CD4-positive, CD25-positive, alpha-beta regulatory T cell (primary cell): ENCODE results near the gene ZFP36L1. TPM values are rescaled to one million over a fixed set of nuclear protein-coding genes. Genes with fewer than 3 reads are reported as not detected.

ENCODE experiments used
- ATAC-seq, 2 donors: fragments of 150-1000 bp; cut with Tn5 transposase; one replicate each; pipeline ENCODE4 v1.10.0; 2021; ENCODE audit warnings: low read depth in 2 of 2, moderate number of reproducible peaks in 2 of 2, moderate library complexity in 1 of 2
- DNase-seq, 3 donors: peaks; one replicate each; pipeline versions ENCODE4 v3.0.0 to v3.0.0-alpha.2; 2012 to 2022; ENCODE audit warnings: mixed read lengths in 1 of 3
- H3K27ac ChIP-seq: one replicate; pipeline ENCODE4 v1.7.0; 2013; ENCODE audit warnings: mild to moderate bottlenecking, low read length; ENCODE audit not compliant: insufficient read depth, poor library complexity, severe bottlenecking
- H3K27me3 ChIP-seq: one replicate; pipeline ENCODE4 v1.7.0; 2013; ENCODE audit warnings: low read length; ENCODE audit not compliant: control insufficient read depth, insufficient read depth
- H3K36me3 ChIP-seq: one replicate; pipeline ENCODE4 v1.7.0; 2013; ENCODE audit warnings: mild to moderate bottlenecking, low read length, moderate library complexity; ENCODE audit not compliant: control insufficient read depth, insufficient read depth
- H3K4me1 ChIP-seq: 2 replicates; pipeline ENCODE4 v1.7.0; 2013; ENCODE audit warnings: mild to moderate bottlenecking, low read length; ENCODE audit not compliant: insufficient read depth, control insufficient read depth, poor library complexity, severe bottlenecking
- H3K4me3 ChIP-seq: one replicate; pipeline ENCODE4 v1.7.0; 2013; ENCODE audit warnings: low read depth, mild to moderate bottlenecking, low read length, moderate library complexity
- H3K9me3 ChIP-seq, 2 experiments: 1 replicate in 1 of 2; 2 replicates in 1 of 2; pipeline ENCODE4 v1.7.0; 2013; ENCODE audit warnings: low read length in 2 of 2, mild to moderate bottlenecking in 1 of 2, moderate library complexity in 1 of 2; ENCODE audit not compliant: control insufficient read depth in 2 of 2
- H3K27ac Mint-ChIP-seq, 3 donors: one replicate each; pipeline ENCODE4 v1.8.0; 2020 to 2022; ENCODE audit warnings: mild to moderate bottlenecking in 3 of 3, mixed read lengths in 3 of 3, moderate library complexity in 2 of 3
- H3K27me3 Mint-ChIP-seq: one replicate; pipeline ENCODE4 v1.8.0; 2022; ENCODE audit warnings: mild to moderate bottlenecking, mixed read lengths
- H3K36me3 Mint-ChIP-seq: one replicate; pipeline ENCODE4 v1.8.0; 2020; ENCODE audit warnings: mixed read lengths
- H3K4me1 Mint-ChIP-seq, 4 donors: one replicate each; pipeline ENCODE4 v1.8.0; 2020 to 2022; ENCODE audit warnings: mixed read lengths in 4 of 4, mild to moderate bottlenecking in 1 of 4
- H3K4me3 Mint-ChIP-seq, 4 donors: one replicate each; pipeline ENCODE4 v1.8.0; 2020 to 2022; ENCODE audit warnings: mild to moderate bottlenecking in 4 of 4, mixed read lengths in 4 of 4, moderate library complexity in 3 of 4
- H3K9me3 Mint-ChIP-seq, 7 donors: one replicate each; pipeline ENCODE4 v1.8.0; 2020 to 2022; ENCODE audit warnings: mixed read lengths in 7 of 7, mild to moderate bottlenecking in 3 of 7, moderate library complexity in 2 of 7
- polyA plus RNA-seq, 4 donors: library from polyadenylated mRNA; unstranded; fragments of 300-500 nt; fragmentation: Illumina TruSeq; gene quantifications; one replicate each; pipeline ENCODE4 v1.2.3, GENCODE V29; 2021
- total RNA-seq: library from RNA; stranded (reverse); gene quantifications from one replicate; pipeline ENCODE4 v1.2.3, GENCODE V29; 2022

ZFP36L1 gene
- total and polyA plus RNA-seq, 5 donors from 2014 or later: 78.5 to 200 (median 114) TPM

GRCh38 chr14:68788996-68789820 is 3.7 kb downstream of the ZFP36L1 start:
- peaks cover 18 to 59% (median 49%) of the 10 kb centered on the region in 4 donors for H3K4me1 Mint-ChIP-seq
- Histone ChIP-seq H3K36me3 (peaks cover 25% of the 10 kb centered on the region), H3K9me3 (no peaks in the 10 kb centered on the region), H3K27ac (peak overlapping the region; percentile 99), H3K4me1 (peaks cover 72% of the 10 kb centered on the region), H3K4me3 (peak overlapping the region; percentile 99), H3K27me3 (no peaks in the 10 kb centered on the region)
- H3K27me3 Mint-ChIP-seq: peaks cover 21% of the 10 kb centered on the region
- ATAC-seq (peak; percentile 56 to 61), DNase-seq (peak; percentile 81 to 91 (median 89))
- peak overlapping the region; percentile 96 to 100 (median 100) for H3K27ac Mint-ChIP-seq
- H3K4me3 Mint-ChIP-seq: peak overlapping the region; percentile 95 to 100 (median 98)
- H3K9me3 Mint-ChIP-seq: peaks cover 0 to 5% (median 0%) of the 10 kb centered on the region in 7 donors
- peaks cover 41% of the 10 kb centered on the region for H3K36me3 Mint-ChIP-seq

GRCh38 chr14:68788275-68788995 is 4.4 kb downstream of the ZFP36L1 start:
- Mint-ChIP-seq H3K4me3 (peak overlapping the region; percentile 95 to 100 (median 98)), H3K27me3 (peaks cover 13% of the 10 kb centered on the region), H3K9me3 (peaks cover 0 to 4% (median 0%) of the 10 kb centered on the region in 7 donors), H3K27ac (peak overlapping the region; percentile 96 to 100 (median 100)), H3K4me1 (peaks cover 19 to 61% (median 49%) of the 10 kb centered on the region in 4 donors), H3K36me3 (peaks cover 41% of the 10 kb centered on the region)
- DNase-seq (peak in 1 of 3 donors; percentile 48), ATAC-seq (no peak)
- Histone ChIP-seq H3K4me1 (peaks cover 71% of the 10 kb centered on the region), H3K27me3 (no peaks in the 10 kb centered on the region), H3K36me3 (peaks cover 25% of the 10 kb centered on the region), H3K9me3 (no peaks in the 10 kb centered on the region), H3K27ac (peak overlapping the region; percentile 99), H3K4me3 (peak overlapping the region; percentile 99)

DNA sequence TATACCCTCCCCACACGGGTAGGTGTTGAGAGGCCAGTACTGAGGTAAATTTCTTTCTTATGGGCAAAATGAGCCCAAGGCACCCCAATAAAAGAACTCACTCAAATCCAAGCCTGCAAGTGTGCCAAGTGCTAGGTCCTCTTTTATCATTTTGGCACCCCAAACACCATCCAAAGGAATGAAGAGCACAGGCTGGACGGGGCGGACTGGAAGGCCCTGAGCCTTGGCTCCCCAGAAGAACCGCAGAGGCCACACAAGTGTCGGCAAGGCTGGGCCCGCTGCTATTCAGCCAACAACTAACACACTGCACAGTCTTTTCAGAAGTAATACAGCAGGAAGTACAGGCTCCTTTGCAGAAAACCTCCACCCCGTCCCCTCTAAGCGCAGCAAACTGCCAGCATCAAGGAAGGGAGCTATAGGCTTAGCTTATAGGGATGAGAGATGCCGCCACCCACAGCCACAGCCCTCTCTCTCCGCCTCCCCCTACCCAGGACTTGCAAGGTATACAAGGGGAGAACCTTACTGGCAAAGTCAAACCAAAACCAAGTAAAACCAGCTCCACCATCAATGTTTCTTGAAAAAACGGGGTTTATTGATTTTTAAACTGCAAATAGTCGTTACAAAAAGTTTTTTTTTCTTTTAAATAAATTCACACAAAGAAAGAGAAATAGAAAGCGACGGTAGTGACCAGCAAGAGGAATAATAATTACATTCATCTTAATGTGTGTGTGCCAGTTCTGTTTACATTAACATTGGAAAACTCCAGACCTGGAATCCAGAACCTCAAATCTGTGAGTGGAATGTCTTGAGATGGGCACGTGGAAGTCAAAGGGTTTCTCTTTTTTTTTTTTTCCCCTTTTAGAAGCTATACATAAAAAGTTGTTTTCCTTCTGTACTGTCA is 5.5 kb downstream of the ZFP36L1 start:
- peak overlapping the region; percentile 75 to 98 (median 88) for H3K4me3 Mint-ChIP-seq
- Histone ChIP-seq H3K27me3 (no peaks in the 10 kb centered on the region), H3K9me3 (no peaks in the 10 kb centered on the region), H3K36me3 (peaks cover 25% of the 10 kb centered on the region), H3K27ac (peak overlapping the region; percentile 99), H3K4me1 (peaks cover 78% of the 10 kb centered on the region), H3K4me3 (peak overlapping the region; percentile 99)
- peaks cover 23 to 72% (median 54%) of the 10 kb centered on the region in 4 donors for H3K4me1 Mint-ChIP-seq
- peaks cover 41% of the 10 kb centered on the region for H3K36me3 Mint-ChIP-seq
- peaks cover 4% of the 10 kb centered on the region for H3K27me3 Mint-ChIP-seq
- ATAC-seq (no peak), DNase-seq (peak; percentile 20 to 79 (median 52))
- peak overlapping the region; percentile 89 to 99 (median 94) for H3K27ac Mint-ChIP-seq
- no peaks in the 10 kb centered on the region for H3K9me3 Mint-ChIP-seq

DNA sequence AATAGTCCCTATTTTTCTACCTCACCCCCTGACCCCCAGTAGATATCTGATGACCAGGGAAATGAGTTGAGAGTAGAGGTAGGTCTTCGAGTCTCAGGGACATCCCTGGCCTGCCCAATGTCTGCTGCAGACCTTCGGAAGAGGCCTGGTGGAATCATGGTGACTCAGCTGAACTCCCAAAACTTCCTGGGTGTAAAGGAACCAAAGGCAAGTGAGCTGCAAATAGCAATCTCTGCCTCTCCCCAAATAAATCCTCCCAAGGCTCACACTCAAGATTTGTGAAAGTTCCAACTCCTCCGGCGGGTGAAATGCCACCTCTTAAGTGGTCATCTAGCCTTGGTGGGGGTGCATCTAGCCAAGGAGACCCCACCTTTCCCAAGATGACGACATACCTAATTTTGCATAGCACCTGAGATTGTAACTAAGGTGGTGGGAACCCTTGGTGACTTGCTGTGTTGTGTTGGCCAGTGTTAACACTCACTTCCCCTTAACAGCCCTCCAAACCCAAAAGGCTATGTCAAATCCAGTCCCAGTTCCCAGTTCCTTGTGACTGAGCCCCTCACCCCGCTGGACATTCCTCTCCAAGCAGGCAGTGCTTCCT is 6.3 kb downstream of the ZFP36L1 start:
- peaks cover 27 to 79% (median 60%) of the 10 kb centered on the region in 4 donors for H3K4me1 Mint-ChIP-seq
- Histone ChIP-seq H3K4me3 (peak overlapping the region; percentile 99), H3K27ac (peak overlapping the region; percentile 99), H3K27me3 (no peaks in the 10 kb centered on the region), H3K4me1 (peaks cover 86% of the 10 kb centered on the region), H3K36me3 (peaks cover 25% of the 10 kb centered on the region), H3K9me3 (no peaks in the 10 kb centered on the region)
- ATAC-seq: no peak
- no peaks in the 10 kb centered on the region for H3K9me3 Mint-ChIP-seq
- DNase-seq: no peak
- peaks cover 4% of the 10 kb centered on the region for H3K27me3 Mint-ChIP-seq
- peak overlapping the region; percentile 89 to 99 (median 94) for H3K27ac Mint-ChIP-seq
- H3K4me3 Mint-ChIP-seq: peak overlapping the region; percentile 75 to 98 (median 88)
- peaks cover 40% of the 10 kb centered on the region for H3K36me3 Mint-ChIP-seq

GRCh38 chr14:68785534-68786490 is 7.1 kb downstream of the ZFP36L1 start:
- ATAC-seq: no peak
- no peaks in the 10 kb centered on the region for H3K9me3 ChIP-seq
- H3K27ac ChIP-seq: peak overlapping the region; percentile 99
- peaks cover 32 to 87% (median 65%) of the 10 kb centered on the region in 4 donors for H3K4me1 Mint-ChIP-seq
- H3K4me1 ChIP-seq: peaks cover 92% of the 10 kb centered on the region
- H3K36me3 Mint-ChIP-seq: peaks cover 32% of the 10 kb centered on the region
- peak in 2 of 3 donors; percentile 36 to 73 for DNase-seq
- no peaks in the 10 kb centered on the region for H3K9me3 Mint-ChIP-seq
- peak overlapping the region; percentile 89 to 99 (median 94) for H3K27ac Mint-ChIP-seq
- H3K36me3 ChIP-seq: peaks cover 25% of the 10 kb centered on the region
- no peaks in the 10 kb centered on the region for H3K27me3 ChIP-seq
- peaks cover 4% of the 10 kb centered on the region for H3K27me3 Mint-ChIP-seq
- peak overlapping the region; percentile 99 for H3K4me3 ChIP-seq
- peak overlapping the region; percentile 72 to 98 (median 82) for H3K4me3 Mint-ChIP-seq

GRCh38 chr14:68784978-68785533 is 7.8 kb downstream of the ZFP36L1 start:
- Histone ChIP-seq H3K9me3 (no peaks in the 10 kb centered on the region), H3K27me3 (no peaks in the 10 kb centered on the region), H3K4me3 (peak overlapping the region; percentile 88), H3K27ac (peak overlapping the region; percentile 99), H3K36me3 (peaks cover 20% of the 10 kb centered on the region), H3K4me1 (peaks cover 94% of the 10 kb centered on the region)
- Mint-ChIP-seq H3K4me3 (peak overlapping the region; percentile 62 to 98 (median 72)), H3K9me3 (no peaks in the 10 kb centered on the region), H3K4me1 (peaks cover 34 to 91% (median 66%) of the 10 kb centered on the region in 4 donors), H3K27ac (peak overlapping the region; percentile 89 to 99 (median 94)), H3K36me3 (peaks cover 25% of the 10 kb centered on the region), H3K27me3 (peaks cover 4% of the 10 kb centered on the region)
- peak in 1 of 2 donors; percentile 10 for ATAC-seq
- no peak for DNase-seq
